Measurements from ENCODE around the gene SAP30L.

SAP30L gene

GRCh38 chr5:154506049-154506715 lies 60.4 kb downstream of the SAP30L start:
- in situ Hi-C loops (cut with MboI; ENCODE audit: low sequenced_read_pairs): no loop called here

GRCh38 chr5:154506716-154507080 lies 60.9 kb downstream of the SAP30L start:
- in situ Hi-C loops (cut with MboI; ENCODE audit: low sequenced_read_pairs): no loop called here

- in situ Hi-C loops (cut with MboI; ENCODE audit: low sequenced_read_pairs): no loop called here
Observed at GRCh38 chr5:154508114-154508513, 62.3 kb downstream of the SAP30L start.

- in situ Hi-C loops (cut with MboI; ENCODE audit: low sequenced_read_pairs): no loop called here
Observed at GRCh38 chr5:154509784-154510555, 64.2 kb downstream of the SAP30L start.
